GM12891 (cell line): ENCODE measurements around the gene CD302.

Source experiments
- DNase-seq: peaks from one replicate; pipeline ENCODE4 v3.0.0; 2011; ENCODE audit warnings: low spot score; ENCODE audit not compliant: insufficient read length
- FAIRE-seq: peaks from 2 replicates; lab custom pipeline; 2011; peaks lifted over from hg19 to GRCh38; lab: Jason Lieb, UNC
- PAX5 ChIP-seq: IDR thresholded peaks from 2 replicates; pipeline ENCODE4 v1.6.1; 2011; ENCODE audit warnings: low read length, moderate library complexity, mild to moderate bottlenecking; ENCODE audit not compliant: insufficient read depth, severe bottlenecking
- POLR2A ChIP-seq: IDR thresholded peaks from 2 replicates; pipeline ENCODE4 v1.6.1; 2011; ENCODE audit warnings: low read depth, low read length, control low read depth
- POLR2AphosphoS5 ChIP-seq: IDR thresholded peaks from 2 replicates; pipeline ENCODE4 v1.6.1; 2011; ENCODE audit warnings: low read depth, low read length, control low read depth
- POU2F2 ChIP-seq: IDR thresholded peaks from 2 replicates; pipeline ENCODE4 v1.6.1; 2011; ENCODE audit warnings: low read depth, mild to moderate bottlenecking, control low read depth, low read length, moderate library complexity
- SPI1 ChIP-seq: IDR thresholded peaks from 2 replicates; pipeline ENCODE4 v1.6.1; 2011; ENCODE audit warnings: low read depth, low read length, control low read depth
- TAF1 ChIP-seq: IDR thresholded peaks from 2 replicates; pipeline ENCODE4 v1.6.1; 2011; ENCODE audit warnings: low read depth, low read length, control low read depth

The CD302 gene

DNA sequence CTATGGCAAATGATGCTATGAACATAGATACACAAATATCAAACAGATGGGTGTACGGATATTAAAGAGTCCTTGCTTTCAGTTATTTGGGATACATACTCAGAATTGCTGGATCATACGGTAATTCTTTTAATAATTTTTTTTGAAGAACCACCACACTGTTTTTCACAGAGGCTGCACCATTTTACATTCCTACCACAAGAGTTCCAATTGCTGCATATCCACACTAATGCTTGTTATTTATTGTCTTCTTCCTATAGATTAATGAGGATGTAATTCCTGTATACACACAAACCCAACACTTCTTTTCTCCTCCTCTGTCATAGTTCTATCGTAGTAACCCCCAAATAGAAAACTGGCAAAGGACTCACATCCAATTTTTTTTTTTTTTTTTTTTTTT, 21.7 kb downstream of the CD302 start:
- no peak for TF ChIP-seq PAX5
- TF ChIP-seq TAF1 = no peak
- no peak for TF ChIP-seq SPI1
- TF ChIP-seq POU2F2 = no peak
- TF ChIP-seq POLR2AphosphoS5 = no peak
- TF ChIP-seq POLR2A = no peak
- FAIRE-seq (no peak), DNase-seq (no peak)

DNA sequence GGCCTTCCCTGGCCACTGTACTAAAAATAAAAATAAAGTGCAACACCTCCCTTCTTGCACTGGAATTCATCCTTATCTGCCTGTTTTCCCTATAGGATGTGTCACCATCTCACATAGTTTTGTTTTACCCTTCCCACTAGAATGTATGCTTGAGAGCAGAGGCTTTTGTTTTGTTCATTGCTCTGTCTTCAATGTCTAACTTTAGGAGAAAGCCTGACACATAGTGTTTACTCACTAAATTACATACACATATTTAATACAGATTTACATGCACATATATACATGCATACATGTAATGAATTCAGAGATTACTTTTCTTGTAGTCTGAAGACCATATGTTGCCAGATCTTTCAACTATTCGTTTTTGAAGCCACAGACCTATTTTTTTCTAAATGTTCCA, 23.0 kb downstream of the CD302 start:
- TF ChIP-seq SPI1 (no peak), POU2F2 (no peak), POLR2AphosphoS5 (no peak), POLR2A (no peak), PAX5 (no peak), TAF1 (no peak)
- FAIRE-seq = no peak
- no peak for DNase-seq

DNA sequence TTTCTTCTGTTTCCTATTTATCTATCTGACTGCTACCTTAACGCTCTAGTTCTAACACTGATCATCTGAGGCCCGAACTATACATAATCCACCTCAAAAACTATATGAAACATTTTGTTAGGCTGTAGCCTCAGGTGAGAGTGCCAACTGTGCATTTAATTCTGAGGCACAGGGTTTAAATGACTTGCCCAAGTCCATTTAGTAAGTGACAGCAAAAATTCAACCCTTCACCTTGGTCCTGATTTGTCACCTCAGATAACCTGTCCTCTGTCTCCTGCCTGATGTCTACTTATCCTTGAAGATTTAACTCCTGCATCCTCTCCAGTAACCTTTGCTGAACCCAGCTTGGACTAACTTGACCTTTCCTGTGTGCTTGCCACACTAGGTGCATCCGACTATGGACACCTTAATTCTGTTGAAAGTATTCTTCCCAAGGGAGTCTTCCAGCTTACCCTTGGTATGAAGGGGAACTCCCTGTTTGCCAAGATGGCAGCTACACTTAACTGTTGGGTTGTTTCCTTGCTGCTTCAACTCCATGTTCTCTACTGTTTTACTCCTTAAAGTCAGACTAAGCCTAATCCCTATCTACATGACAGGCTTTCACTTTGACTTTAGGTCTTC, 23.5 kb downstream of the CD302 start:
- FAIRE-seq = no peak
- no peak for DNase-seq

DNA sequence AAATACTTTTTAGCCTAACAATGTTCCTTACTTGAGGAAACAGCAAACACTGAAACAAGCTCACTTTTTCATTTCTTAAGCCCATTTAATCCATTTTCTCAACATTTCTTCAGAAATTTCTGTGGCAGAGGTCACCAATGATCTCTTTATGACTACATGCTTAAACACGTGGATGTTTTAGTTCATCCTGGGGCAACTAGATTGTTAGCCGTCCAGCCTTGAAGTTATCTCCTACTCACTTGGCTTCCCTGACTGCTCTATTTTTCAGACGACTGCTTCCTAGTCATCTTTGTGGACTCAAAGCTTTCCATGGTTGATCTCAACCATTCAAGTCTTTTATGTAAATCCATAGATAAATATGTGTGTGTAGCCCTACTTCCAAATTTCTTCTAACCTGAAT, 24.1 kb downstream of the CD302 start:
- TF ChIP-seq TAF1 (no peak), POU2F2 (no peak), SPI1 (no peak), POLR2AphosphoS5 (no peak), POLR2A (no peak), PAX5 (no peak)
- FAIRE-seq (no peak), DNase-seq (no peak)

More for the DNA sequence above, 23.5 kb downstream of the CD302 start:
- TF ChIP-seq POLR2A (peak; percentile 38; the same call in 1 of the 2 replicates), POU2F2 (no peak), SPI1 (no peak), TAF1 (no peak), POLR2AphosphoS5 (peak; percentile 59), PAX5 (no peak)

DNA sequence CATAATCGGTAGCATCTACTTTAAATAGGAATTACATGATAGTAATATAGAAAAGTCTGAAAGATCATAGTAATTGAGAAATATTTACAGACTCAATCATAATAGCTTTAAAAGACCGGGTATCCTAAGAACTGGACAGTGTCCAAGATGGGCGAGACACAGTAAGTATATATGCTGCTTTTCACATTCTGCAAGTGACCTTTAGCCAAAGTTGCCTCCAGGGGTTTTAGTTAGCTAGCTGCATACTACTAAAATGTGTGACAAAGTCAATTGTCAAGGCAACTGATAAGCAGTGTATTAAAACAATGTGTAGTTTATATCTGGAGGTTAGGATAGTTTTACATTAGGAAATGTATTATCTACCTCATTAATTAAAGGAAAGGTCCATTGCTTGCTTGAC, 24.6 kb downstream of the CD302 start:
- no peak for TF ChIP-seq SPI1
- no peak for FAIRE-seq
- no peak for DNase-seq

DNA sequence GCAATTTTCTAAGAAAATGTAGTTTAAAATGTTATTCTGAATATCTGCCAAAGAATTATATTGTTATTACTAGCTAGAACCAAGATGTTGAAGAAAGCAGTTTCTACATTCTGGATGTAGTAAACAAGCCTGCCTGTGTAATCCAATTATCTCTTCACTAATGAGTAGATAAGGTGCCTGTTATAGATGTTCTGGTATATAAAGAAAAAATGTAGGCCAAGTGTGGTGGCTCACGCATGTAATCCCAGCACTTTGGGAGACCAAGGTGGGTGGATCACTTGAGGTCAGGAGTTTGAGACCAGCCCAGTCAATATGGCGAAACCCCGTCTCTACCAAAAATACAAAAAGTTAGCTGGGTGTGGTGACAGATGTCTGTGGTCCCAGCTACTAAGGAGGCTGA, 28.9 kb downstream of the CD302 start:
- TF ChIP-seq SPI1 (no peak), TAF1 (no peak), PAX5 (no peak), POLR2AphosphoS5 (no peak), POU2F2 (no peak), POLR2A (no peak)
- DNase-seq = no peak
- FAIRE-seq = no peak

DNA sequence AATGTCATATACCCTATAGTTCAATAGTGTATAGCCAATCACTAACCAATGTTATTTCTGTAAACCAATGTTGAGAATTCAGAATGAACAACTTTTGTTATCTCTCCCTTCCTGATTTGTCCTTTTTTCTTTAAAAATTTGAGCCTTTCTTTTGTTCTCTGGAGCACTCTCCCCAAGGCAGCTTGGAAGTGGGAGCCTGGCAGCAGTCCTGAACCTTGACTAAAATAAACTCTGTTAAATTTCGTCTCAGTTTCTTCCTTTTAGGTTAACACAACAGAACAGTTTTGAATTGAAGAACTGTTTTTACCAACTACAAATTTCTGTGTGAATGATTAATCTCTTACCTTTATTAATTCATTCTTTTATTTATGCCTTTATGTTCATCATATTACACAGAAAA, 35.9 kb downstream of the CD302 start:
- DNase-seq (no peak), FAIRE-seq (no peak)
- TF ChIP-seq SPI1 = no peak
- TF ChIP-seq PAX5 = no peak

DNA sequence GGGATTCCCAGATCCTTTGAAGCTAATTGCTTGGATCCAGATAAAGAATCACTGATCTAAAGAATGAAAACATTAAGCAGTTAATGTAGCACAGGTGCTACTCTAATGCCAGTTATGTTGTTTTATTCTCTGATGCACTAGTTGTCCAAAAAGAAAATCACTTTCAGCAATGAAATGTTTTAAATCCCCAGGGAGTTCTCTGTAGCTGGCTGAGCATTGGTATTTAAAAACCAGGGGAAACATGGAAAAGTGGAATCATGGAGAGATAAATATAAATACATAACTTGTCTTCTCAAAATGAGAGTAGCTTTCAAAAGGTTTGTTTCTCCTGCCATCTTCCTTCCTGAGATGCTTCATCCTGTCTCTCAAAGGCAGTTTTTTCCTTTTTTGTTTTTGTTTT, 37.7 kb downstream of the CD302 start:
- no peak for FAIRE-seq
- TF ChIP-seq POU2F2 (no peak), TAF1 (no peak), POLR2AphosphoS5 (no peak), SPI1 (no peak), PAX5 (no peak), POLR2A (no peak)
- no peak for DNase-seq

DNA sequence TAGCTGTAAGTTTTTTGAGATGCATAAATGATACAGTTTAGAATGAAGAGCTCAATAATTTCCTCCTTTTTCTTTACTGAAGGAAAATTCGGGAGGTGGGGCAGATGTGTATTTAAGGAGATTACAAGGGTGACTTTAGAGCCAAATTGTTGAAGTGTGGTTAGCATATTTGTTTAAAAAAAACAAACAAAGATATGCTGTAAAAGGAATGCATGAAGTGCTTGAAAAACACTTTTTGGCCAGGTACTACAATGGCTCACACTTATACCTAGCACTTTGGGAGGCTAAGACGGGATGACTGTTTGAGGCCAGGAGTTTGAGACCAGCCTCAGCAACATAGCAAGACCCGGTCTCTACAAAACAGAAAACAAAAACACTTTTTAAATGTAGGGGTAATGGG, 38.4 kb downstream of the CD302 start:
- FAIRE-seq (no peak), DNase-seq (no peak)
- TF ChIP-seq SPI1 (no peak), TAF1 (no peak)

DNA sequence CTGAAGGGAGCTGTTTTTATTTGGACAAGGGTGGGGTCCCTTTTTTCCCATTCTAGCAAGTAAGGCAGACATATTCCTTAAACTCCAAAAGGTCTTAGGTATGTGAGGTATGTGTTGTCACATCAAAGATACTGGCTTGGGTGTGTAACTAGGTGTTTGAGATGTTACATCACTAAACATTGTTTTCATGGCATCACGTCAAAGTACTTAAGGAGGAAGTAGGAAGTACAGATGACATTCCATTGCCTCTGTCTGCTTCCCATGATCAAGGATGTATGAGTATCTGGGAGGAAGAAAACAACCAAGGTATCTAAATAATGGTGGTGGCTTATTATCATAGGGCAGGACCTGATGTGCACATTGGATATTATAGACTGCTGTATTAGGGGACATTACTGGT, 39.3 kb downstream of the CD302 start:
- TF ChIP-seq SPI1 (no peak), PAX5 (no peak), POLR2AphosphoS5 (no peak), TAF1 (no peak)
- FAIRE-seq (peak; percentile 69), DNase-seq (no peak)

DNA sequence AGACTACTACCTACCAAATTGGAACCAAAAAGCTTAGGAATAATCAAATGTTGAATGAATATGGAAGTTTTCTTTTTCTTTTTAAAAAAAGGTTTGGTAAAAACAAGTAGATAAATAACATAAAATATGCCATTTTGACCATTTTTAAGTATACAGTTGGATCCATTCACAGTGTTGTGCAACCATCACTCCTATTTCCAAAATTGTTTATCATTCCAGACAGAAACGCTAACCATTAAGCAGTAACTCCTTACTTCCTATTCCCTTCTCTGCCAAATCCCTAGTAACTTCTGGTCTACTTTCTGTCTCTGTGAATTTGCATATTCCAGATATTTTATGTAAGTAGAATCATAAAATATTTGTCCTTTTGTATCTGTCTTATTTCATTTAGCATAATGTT, 39.8 kb downstream of the CD302 start:
- no peak for DNase-seq
- TF ChIP-seq PAX5 = no peak
- TF ChIP-seq POLR2AphosphoS5 = no peak
- TF ChIP-seq POU2F2 = no peak
- TF ChIP-seq POLR2A = no peak
- TF ChIP-seq TAF1 = no peak
- TF ChIP-seq SPI1 = no peak
- FAIRE-seq = no peak
